SK-N-MC (cell line): Measurements from ENCODE around the gene HMMR.

Experiments used
- EZH2 ChIP-seq: fragments of 200-600 bp; sonication (generic); IDR thresholded peaks from one replicate; pipeline ENCODE4 v1.6.1; 2017; ENCODE audit warnings: antibody characterized with exemption
- POLR2AphosphoS5 ChIP-seq: IDR thresholded peaks from 2 replicates; pipeline ENCODE4 v1.6.1; 2012; ENCODE audit warnings: mild to moderate bottlenecking, low read depth, low read length, borderline replicate concordance

DNA sequence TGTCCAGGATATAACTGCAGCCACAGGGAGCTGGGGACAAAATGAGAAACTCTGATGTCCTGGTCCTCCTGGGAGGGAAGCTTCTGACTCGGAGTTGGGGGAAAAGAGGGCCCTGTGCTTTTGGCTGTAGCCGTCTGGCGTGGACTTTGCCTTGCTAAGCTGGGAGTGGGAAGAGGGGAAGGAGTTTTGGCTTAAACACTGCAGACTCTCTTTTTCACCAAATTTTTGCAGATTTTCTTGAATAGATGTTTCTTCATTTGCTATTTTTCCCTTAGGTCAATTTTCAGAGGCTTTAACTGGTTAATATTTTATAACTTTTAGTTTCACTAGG, 29.3 kb downstream of the HMMR start:
- TF ChIP-seq POLR2AphosphoS5 (no peak), EZH2 (no peak)
